GM19239 (cell line): ENCODE measurements around the gene PDE6B.
"Not testable (repeated sequence)": the region's sequence is repeated elsewhere in the genome, so short reads cannot be mapped to it uniquely, and the experiment has no call there.

ENCODE experiments used
- DNase-seq: peaks from one replicate; pipeline ENCODE4 v3.0.0; 2011; ENCODE audit warnings: low spot score; ENCODE audit not compliant: insufficient read length
- FAIRE-seq: peaks from 2 replicates; lab custom pipeline; 2011; peaks lifted over from hg19 to GRCh38; lab: Jason Lieb, UNC

Gene PDE6B

GRCh38 chr4:634599-634985 is 9.2 kb downstream of the PDE6B start:
- no peak for FAIRE-seq
- no peak for DNase-seq

DNA sequence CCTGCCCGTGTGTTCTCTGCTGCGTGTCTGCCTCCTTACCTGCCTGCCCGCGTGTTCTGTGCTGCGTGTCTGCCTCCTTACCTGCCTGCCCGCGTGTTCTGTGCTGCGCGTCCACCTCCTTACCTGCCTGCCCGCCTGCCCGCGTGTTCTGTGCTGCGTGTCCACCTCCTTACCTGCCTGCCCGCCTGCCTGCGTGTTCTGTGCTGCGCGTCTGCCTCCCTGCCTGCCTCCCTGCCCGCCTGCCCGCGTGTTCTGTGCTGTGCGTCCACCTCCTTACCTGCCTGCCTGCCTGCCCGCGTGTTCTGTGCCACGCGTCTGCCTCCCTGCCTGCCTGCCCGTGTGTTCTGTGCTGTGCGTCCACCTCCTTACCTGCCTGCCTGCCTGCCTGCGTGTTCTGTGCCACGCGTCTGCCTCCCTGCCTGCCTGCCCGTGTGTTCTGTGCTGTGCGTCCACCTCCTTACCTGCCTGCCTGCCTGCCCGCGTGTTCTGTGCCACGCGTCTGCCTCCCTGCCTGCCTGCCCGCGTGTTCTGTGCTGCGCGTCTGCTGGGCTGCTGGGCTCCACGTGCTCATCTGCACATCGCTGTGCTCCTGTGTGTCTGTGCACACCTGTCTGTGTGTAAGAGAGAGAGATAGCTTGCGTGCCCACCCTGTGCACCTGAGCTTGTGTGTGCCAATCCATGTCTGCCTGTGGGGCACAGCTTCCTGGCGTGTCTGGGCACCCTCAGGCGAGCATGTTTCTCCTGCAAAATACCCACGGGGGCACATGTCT is 9.9 kb downstream of the PDE6B start:
- FAIRE-seq, DNase-seq: not testable (repeated sequence)

- DNase-seq (no peak), FAIRE-seq (no peak)
Measured at GRCh38 chr4:635851-636627, 10.7 kb downstream of the PDE6B start.

DNA sequence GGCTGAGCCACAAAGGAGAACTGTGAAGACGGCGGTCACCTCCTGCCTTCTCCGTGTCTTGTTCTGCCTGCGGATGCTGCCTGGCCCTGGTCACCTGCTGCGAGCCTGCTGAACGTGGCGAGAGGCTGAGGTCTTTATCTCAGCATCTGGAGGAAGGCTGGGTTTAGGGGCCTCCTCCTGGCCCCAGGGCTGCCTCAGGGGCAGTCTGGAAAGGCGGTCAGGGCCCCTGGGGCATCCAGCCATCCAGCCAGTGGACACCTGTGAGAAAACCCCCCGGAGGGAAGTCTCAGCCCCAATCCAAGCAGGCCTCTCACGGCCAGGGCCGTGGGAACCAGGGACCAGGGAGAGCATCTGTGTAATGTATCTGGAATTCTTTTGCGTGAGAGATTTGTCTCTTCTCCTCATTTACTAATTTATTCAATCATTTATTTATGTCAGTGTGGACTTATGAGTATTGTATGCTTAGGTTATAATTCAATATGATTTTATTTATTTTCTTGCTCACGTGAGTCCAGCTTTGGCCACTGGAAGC is 11.3 kb downstream of the PDE6B start:
- no peak for DNase-seq
- FAIRE-seq = no peak

GRCh38 chr4:637536-638280 is 12.3 kb downstream of the PDE6B start:
- no peak for FAIRE-seq
- DNase-seq = no peak

DNA sequence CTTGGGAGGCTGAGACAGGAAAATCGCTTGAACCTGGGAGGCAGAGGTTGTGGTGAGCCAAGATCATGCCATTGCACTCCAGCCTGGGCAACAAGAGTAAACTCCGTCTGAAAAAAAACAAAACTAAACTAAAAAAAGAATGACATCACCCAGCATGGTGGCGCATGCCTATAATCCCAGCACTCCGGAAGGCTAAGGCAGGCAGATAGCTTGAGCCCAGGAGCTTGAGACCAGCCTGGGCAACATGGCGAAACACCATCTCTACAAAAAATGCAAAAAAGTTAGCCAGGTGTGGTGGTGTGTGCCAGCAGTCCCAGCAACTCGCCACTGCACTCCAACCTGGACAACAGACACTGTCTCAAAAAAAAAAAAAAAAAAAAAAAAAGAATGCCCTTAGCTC is 17.0 kb downstream of the PDE6B start:
- DNase-seq, FAIRE-seq: not testable (repeated sequence)

DNA sequence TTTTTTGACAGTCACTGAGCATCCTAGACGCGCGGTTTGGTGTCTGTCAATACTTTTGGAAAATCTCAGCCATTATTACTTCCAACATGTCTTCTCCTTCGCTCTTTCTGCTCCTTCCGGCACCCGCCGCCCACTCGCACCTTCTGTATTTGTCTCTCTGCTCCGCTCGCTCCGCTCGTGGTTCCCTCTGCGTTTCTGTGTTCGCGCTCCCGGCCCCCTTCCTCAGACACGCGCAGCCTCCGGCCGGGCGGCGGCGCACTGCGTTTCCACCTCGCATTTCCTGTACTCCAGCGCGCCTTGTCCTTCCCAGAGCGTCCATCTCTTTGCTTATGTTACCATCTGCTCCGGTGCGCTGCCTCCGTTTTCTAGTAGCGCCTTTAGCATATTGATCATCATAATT is 21.1 kb downstream of the PDE6B start:
- DNase-seq (no peak), FAIRE-seq (no peak)

- no peak for DNase-seq
- FAIRE-seq = no peak
Measured at GRCh38 chr4:647481-647880, 22.1 kb downstream of the PDE6B start.

GRCh38 chr4:648579-649292 is 23.4 kb downstream of the PDE6B start:
- DNase-seq = no peak
- FAIRE-seq = no peak

DNA sequence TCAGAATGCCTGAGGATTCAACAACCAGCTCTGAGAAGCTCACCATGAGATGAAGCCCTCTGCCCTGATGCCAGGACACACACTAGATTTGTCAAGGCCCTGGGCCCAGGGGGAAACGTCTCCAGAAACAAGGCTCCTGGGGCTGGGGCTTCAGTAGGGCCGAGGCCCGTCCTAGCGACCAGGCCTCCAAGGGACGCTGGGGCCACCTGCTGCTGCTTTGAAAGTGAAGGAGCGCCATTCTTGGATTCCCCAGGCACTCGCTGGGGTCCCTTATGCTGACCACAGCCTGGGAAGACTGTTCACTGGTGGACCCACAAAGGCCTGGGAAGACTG is 23.9 kb downstream of the PDE6B start:
- FAIRE-seq = no peak
- DNase-seq = no peak

- no peak for FAIRE-seq
- no peak for DNase-seq
Measured at GRCh38 chr4:649751-650310, 24.5 kb downstream of the PDE6B start.

DNA sequence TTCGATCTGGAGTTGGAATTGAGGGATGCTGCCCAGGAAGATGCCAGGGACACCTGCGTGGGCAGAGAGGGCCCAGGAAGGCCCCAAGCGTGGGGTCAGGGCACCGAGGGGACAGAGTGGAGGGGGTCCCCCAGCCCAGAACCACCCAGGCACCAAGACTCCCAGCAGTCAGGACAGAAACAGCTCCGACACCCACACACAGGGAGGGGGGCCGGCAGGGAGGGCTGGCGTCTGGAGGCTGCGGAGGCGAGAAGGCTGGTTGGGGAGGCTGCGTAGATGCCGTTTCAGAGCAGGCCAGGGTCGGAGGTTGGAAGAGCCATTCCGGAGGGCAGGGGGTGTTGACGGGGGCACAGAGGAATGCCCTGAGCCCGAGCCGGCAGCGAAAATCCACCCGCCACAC is 25.1 kb downstream of the PDE6B start:
- no peak for DNase-seq
- FAIRE-seq = no peak

- FAIRE-seq (no peak), DNase-seq (no peak)
Measured at GRCh38 chr4:650951-651883, 25.8 kb downstream of the PDE6B start.

DNA sequence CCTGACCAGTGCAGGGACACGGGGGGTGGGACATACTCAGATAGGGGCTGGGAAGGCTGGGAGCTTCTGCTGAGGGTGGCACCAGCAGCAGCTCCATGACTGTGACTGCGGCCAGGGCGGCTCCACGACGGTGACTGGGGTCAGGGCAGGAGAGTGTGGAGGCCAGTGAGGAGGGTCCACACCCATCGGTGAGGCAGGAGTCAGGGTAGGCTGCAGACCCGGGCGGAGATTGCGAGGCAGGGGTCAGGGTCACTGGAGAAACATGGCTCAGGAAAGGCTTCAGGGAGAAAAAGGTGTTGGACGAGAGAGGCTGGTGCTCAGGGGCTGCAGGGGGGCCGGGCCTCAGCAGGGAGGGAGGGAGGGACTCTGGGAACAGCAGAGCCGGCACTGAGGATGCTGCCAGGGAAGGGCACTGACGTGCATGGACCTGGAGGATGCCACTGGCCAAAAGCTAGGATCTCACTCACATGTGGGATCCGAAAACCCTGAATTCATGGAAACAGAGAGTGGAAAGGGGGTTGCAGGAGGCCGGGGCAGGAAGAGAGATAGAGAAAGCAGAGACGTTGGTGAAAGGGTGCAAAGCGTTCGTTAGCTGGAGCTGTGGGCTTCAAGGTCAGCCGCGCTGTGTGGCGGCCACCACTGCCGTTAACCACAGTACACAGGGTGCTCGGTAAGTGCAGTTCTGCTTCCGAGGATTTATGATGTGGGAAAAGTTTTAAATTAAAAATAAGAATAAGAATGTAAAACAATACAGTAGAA is 26.7 kb downstream of the PDE6B start:
- DNase-seq (no peak), FAIRE-seq (no peak)

GRCh38 chr4:653080-653821 is 27.9 kb downstream of the PDE6B start:
- DNase-seq (no peak), FAIRE-seq (no peak)

- no peak for FAIRE-seq
- no peak for DNase-seq
Measured at GRCh38 chr4:653831-654502, 28.6 kb downstream of the PDE6B start.

DNA sequence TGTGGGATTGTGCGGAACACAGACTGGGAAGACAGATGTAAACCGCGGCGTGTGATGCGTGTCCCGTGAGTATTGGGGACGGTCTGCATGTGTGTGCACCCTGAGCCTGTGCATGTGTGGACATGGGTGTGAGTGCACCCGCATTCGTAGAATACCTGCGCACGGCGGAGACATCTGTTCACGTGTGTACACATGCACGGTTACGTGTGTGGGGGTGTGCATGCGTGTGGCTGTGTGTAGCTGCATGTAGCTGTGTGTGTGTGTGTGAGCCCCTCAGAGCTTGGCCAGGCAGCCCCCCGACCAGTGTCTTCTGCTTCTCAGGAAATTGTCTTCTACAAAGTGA is 29.1 kb downstream of the PDE6B start:
- FAIRE-seq (no peak), DNase-seq (no peak)
